ENCODE results near the gene SLC30A9. TPM values are rescaled to one million over a fixed set of nuclear protein-coding genes. Genes with fewer than 3 reads are reported as not detected.

Gene SLC30A9
- total RNA-seq, 4 donors from 2014 or later, result 32.4 to 45.4 (median 34.7) TPM

- TF ChIP-seq EP300 (IDR thresholded peaks at IDR 0.05), result no peak
- TF ChIP-seq POLR2AphosphoS5 (IDR thresholded peaks at IDR 0.05), result no peak
- TF ChIP-seq CTCF (IDR thresholded peaks at IDR 0.05), result no peak
- TF ChIP-seq POLR2A (IDR thresholded peaks at IDR 0.05; ENCODE audit: low read depth), result no peak
- intact Hi-C loops (cut with DNase I), result no loop called here
- no peak overlapping the region for H3K27ac ChIP-seq (replicated peaks in 1 of 4)
- no peaks in the 10 kb centered on the region for H3K4me1 ChIP-seq
- no peaks in the 10 kb centered on the region for H3K9me3 ChIP-seq
- 92% methylated on average over 13 of the region's 22 CpGs for WGBS
- no peak overlapping the region for H3K4me3 ChIP-seq
- DNase-seq (ENCODE audit: extremely low spot score), result no peak
- no peaks in the 10 kb centered on the region for H3K27me3 ChIP-seq
- no peaks in the 10 kb centered on the region for H3K36me3 ChIP-seq
Measured at GRCh38 chr4:41982716-41983115, 7.6 kb upstream of the SLC30A9 start.

GRCh38 chr4:41985151-41985550 is 5.2 kb upstream of the SLC30A9 start:
- Histone ChIP-seq H3K36me3 (no peaks in the 10 kb centered on the region), H3K4me1 (peaks cover 3 to 11% (median 9%) of the 10 kb centered on the region in 4 donors), H3K4me3 (no peak overlapping the region), H3K27me3 (no peaks in the 10 kb centered on the region), H3K9me3 (no peaks in the 10 kb centered on the region), H3K27ac (replicated peaks in 1 of 4) (no peak overlapping the region)
- WGBS, result 44% methylated on average over 1 of the region's 1 CpG
- TF ChIP-seq CTCF (IDR thresholded peaks at IDR 0.05) (no peak), POLR2AphosphoS5 (IDR thresholded peaks at IDR 0.05) (no peak), EP300 (IDR thresholded peaks at IDR 0.05) (no peak), POLR2A (IDR thresholded peaks at IDR 0.05; ENCODE audit: low read depth) (no peak)
- intact Hi-C loops (cut with DNase I), result no loop called here
- no peak for DNase-seq (ENCODE audit: extremely low spot score)

- Histone ChIP-seq H3K9me3 (no peaks in the 10 kb centered on the region), H3K27ac (replicated peaks in 1 of 4) (peak overlapping the region; percentile 87 to 90 (median 88)), H3K27me3 (no peaks in the 10 kb centered on the region), H3K4me3 (peak overlapping the region; percentile 78 to 99 (median 84)), H3K4me1 (peaks cover 27 to 34% (median 33%) of the 10 kb centered on the region in 4 donors), H3K36me3 (no peaks in the 10 kb centered on the region)
- WGBS, result under 1% methylated on average over 12 of the region's 12 CpGs
- intact Hi-C loops (cut with DNase I), result loop anchor here (5.0 kb wide), 1 partner anchor 53 kb away; the partner anchor contains the start of gene TMEM33
- no peak for DNase-seq (ENCODE audit: extremely low spot score)
- no peak for TF ChIP-seq POLR2AphosphoS5 (IDR thresholded peaks at IDR 0.05)
- no peak for TF ChIP-seq CTCF (IDR thresholded peaks at IDR 0.05)
- no peak for TF ChIP-seq EP300 (IDR thresholded peaks at IDR 0.05)
- no peak for TF ChIP-seq POLR2A (IDR thresholded peaks at IDR 0.05; ENCODE audit: low read depth)
Measured at GRCh38 chr4:41989994-41990364, 351 bp upstream of the SLC30A9 start.

GRCh38 chr4:41991916-41992767 is 1.8 kb downstream of the SLC30A9 start:
- no peaks in the 10 kb centered on the region for H3K36me3 ChIP-seq
- DNase-seq (ENCODE audit: extremely low spot score), result no peak
- no peak for TF ChIP-seq POLR2A (IDR thresholded peaks at IDR 0.05; ENCODE audit: low read depth)
- TF ChIP-seq POLR2AphosphoS5 (IDR thresholded peaks at IDR 0.05), result no peak
- no peak for TF ChIP-seq CTCF (IDR thresholded peaks at IDR 0.05)
- no peak for TF ChIP-seq EP300 (IDR thresholded peaks at IDR 0.05)
- intact Hi-C loops (cut with DNase I), result loop anchor here (5.0 kb wide), 1 partner anchor 55 kb away; the partner anchor contains the start of gene TMEM33
- WGBS, result 85% methylated on average over 10 of the region's 10 CpGs
- H3K27ac ChIP-seq (replicated peaks in 1 of 4), result no peak overlapping the region
- H3K27me3 ChIP-seq, result no peaks in the 10 kb centered on the region
- H3K9me3 ChIP-seq, result no peaks in the 10 kb centered on the region
- peak overlapping the region in 2 of 4 donors; percentile 78 to 88 for H3K4me3 ChIP-seq
- peaks cover 27 to 34% (median 33%) of the 10 kb centered on the region in 4 donors for H3K4me1 ChIP-seq

Measured in esophagus muscularis mucosa (tissue), 4 donors.